Stimulated activated naive CD8-positive, alpha-beta T cell treated with anti-CD3 and anti-CD28 coated beads, Interleukin-15, Interleukin-2, amounts not matched to agents 100 U/mL and 50 U/mL, for 24 hours (primary cell): ENCODE measurements around the gene ANKRD34A.

Experiments used
- ATAC-seq: fragments of 150-1000 bp; cut with Tn5 transposase; one replicate; pipeline ENCODE4 v1.10.0; 2021
- DNase-seq: peaks from one replicate; pipeline ENCODE4 v3.0.0; 2021

The ANKRD34A gene

GRCh38 chr1:145967288-145967687, 2.9 kb upstream of the ANKRD34A start:
- DNase-seq (no peak), ATAC-seq (no peak)

GRCh38 chr1:145965119-145965744, 857 bp upstream of the ANKRD34A start:
- DNase-seq = no peak
- ATAC-seq = no peak

- DNase-seq = no peak
- ATAC-seq = no peak
Observed at GRCh38 chr1:145963265-145964019, 933 bp downstream of the ANKRD34A start.

- no peak for ATAC-seq
Observed at GRCh38 chr1:145962157-145963102, 1.9 kb downstream of the ANKRD34A start.

GRCh38 chr1:145961425-145962156, 2.8 kb downstream of the ANKRD34A start:
- ATAC-seq (peak; percentile 1), DNase-seq (peak; percentile 77)

More at GRCh38 chr1:145962157-145963102, 1.9 kb downstream of the ANKRD34A start:
- DNase-seq = peak; percentile 54

GRCh38 chr1:145961109-145961424, 3.3 kb downstream of the ANKRD34A start:
- DNase-seq (no peak), ATAC-seq (no peak)

GRCh38 chr1:145960468-145961108, 3.8 kb downstream of the ANKRD34A start:
- no peak for ATAC-seq
- peak; percentile 71 for DNase-seq

GRCh38 chr1:145959957-145960467, 4.4 kb downstream of the ANKRD34A start:
- DNase-seq (no peak), ATAC-seq (no peak)

- no peak for ATAC-seq
- no peak for DNase-seq
Observed at GRCh38 chr1:145959333-145959732, 5.0 kb downstream of the ANKRD34A start.

- no peak for ATAC-seq
Observed at GRCh38 chr1:145958734-145959133, 5.6 kb downstream of the ANKRD34A start.

GRCh38 chr1:145957443-145958319, 6.7 kb downstream of the ANKRD34A start, which contains the start of gene LIX1L:
LIX1L (minus strand) TSS chr1:145958017; CDS start chr1:145957927, 90 bp downstream.
- ATAC-seq = peak; percentile 92
- peak; percentile 95 for DNase-seq

More at GRCh38 chr1:145958734-145959133, 5.6 kb downstream of the ANKRD34A start:
- no peak for DNase-seq

GRCh38 chr1:145956781-145957442, 7.5 kb downstream of the ANKRD34A start:
- no peak for DNase-seq
- no peak for ATAC-seq

GRCh38 chr1:145956361-145956760, 8.0 kb downstream of the ANKRD34A start:
- ATAC-seq = no peak
- DNase-seq = no peak

- no peak for DNase-seq
- ATAC-seq = no peak
Observed at GRCh38 chr1:145955436-145955835, 8.9 kb downstream of the ANKRD34A start.

GRCh38 chr1:145953861-145954260, 10.5 kb downstream of the ANKRD34A start:
- no peak for ATAC-seq
- no peak for DNase-seq

- DNase-seq (no peak), ATAC-seq (no peak)
Observed at GRCh38 chr1:145952903-145953302, 11.5 kb downstream of the ANKRD34A start.

- DNase-seq = no peak
- no peak for ATAC-seq
Observed at GRCh38 chr1:145951526-145951925, 12.8 kb downstream of the ANKRD34A start.

- DNase-seq = no peak
- ATAC-seq = no peak
Observed at GRCh38 chr1:145949219-145949618, 15.2 kb downstream of the ANKRD34A start.

GRCh38 chr1:145947551-145947950, 16.8 kb downstream of the ANKRD34A start:
- no peak for ATAC-seq
- no peak for DNase-seq
